Tibial nerve (tissue), 4 donors: ENCODE data around the gene NDUFB11. TPM values are rescaled to one million over a fixed set of nuclear protein-coding genes. Genes with fewer than 3 reads are reported as not detected.
A peak's percentile ranks its signal among the peaks of the same experiment; 100 is the strongest.
"Not testable (repeated sequence)": the region's sequence is repeated elsewhere in the genome, so short reads cannot be mapped to it uniquely, and the experiment has no call there.

Source experiments
- DNase-seq, 2 donors: peaks; one replicate each; pipeline ENCODE4 v3.0.0-alpha.2; 2019; ENCODE audit warnings: low spot score in 2 of 2
- H3K27ac ChIP-seq, 4 donors: fragments of 200-600 bp; sonication (generic) in 3 of 4; one replicate each; pipeline ENCODE4 v1.5.1; 2017 to 2019; ENCODE audit warnings: mild to moderate bottlenecking in 1 of 4
- H3K27me3 ChIP-seq, 2 donors: fragments of 200-600 bp; sonication (generic) in 1 of 2; one replicate each; pipeline versions ENCODE4 v1.5.1 to v1.6.0; 2017 to 2019
- H3K36me3 ChIP-seq, 3 donors: fragments of 200-600 bp; sonication (generic); one replicate each; pipeline ENCODE4 v1.5.1; 2018 to 2019
- H3K4me1 ChIP-seq, 4 donors: fragments of 200-600 bp; sonication (generic) in 3 of 4; one replicate each; pipeline ENCODE4 v1.5.1; 2017 to 2019
- H3K4me3 ChIP-seq, 4 donors: fragments of 200-600 bp; sonication (generic) in 3 of 4; one replicate each; pipeline ENCODE4 v1.5.1; 2017 to 2019; ENCODE audit warnings: mild to moderate bottlenecking in 1 of 4, moderate library complexity in 1 of 4
- H3K9me3 ChIP-seq, 4 donors: fragments of 200-600 bp; sonication (generic) in 3 of 4; one replicate each; pipeline ENCODE4 v1.5.1; 2017 to 2019
- CTCF ChIP-seq, 5 experiments: fragments of 200-600 bp in 3 of 5; fragments of 450-650 bp in 2 of 5; sonication (generic) in 3 of 5; IDR thresholded peaks; one replicate each; pipeline ENCODE4 v1.5.1; 2016 to 2019; ENCODE audit warnings: antibody characterized with exemption in 5 of 5, mild to moderate bottlenecking in 3 of 5, moderate library complexity in 2 of 5
- EP300 ChIP-seq, 2 donors: sonication (generic); formaldehyde crosslinking; IDR thresholded peaks; one replicate each; pipeline ENCODE4 v1.6.1; 2017; ENCODE audit warnings: antibody characterized with exemption in 2 of 2, mild to moderate bottlenecking in 1 of 2
- POLR2A ChIP-seq, 2 donors: fragments of 450-650 bp; IDR thresholded peaks; one replicate each; pipeline ENCODE4 v1.6.1; 2017; ENCODE audit warnings: antibody characterized with exemption in 2 of 2, mild to moderate bottlenecking in 2 of 2, moderate library complexity in 2 of 2
- WGBS, 2 donors: methylation state at CpG; one replicate each; pipeline ENCODE4 v1.1.5; 2018; 5-methylcytosine and 5-hydroxymethylcytosine counted together
- total RNA-seq, 4 donors: library from RNA; depleted of rRNA; stranded (reverse); fragments of >200 nt; gene quantifications; one replicate each; pipeline ENCODE4 v1.1.0, GENCODE V29; 2016

The NDUFB11 gene
- total RNA-seq, 4 donors from 2014 or later = 45.4 to 78.1 (median 60.5) TPM

DNA sequence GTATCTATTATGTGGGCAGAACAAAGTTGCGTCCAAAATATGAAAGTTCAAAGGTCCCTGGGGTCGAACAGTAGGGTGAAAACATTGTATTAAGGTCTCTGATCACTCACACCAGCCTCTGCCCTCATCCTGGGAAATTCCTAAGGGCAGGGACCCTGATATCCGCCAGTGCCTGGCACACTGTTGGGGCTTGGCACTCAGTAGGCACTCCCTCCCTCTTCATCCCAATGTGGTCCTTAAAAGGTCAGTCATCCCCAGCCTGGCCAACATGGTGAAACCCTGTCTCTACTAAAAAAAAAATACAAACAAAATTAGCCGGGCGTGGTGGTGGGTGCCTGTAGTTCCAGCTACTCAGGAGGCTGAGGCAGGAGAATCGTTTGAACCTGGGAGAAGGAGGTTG lies 6.3 kb downstream of the NDUFB11 start:
- WGBS, 2 donors = 50 to 66% methylated on average over 3 to 6 of the region's 6 CpGs
- Histone ChIP-seq H3K4me1 (peaks cover 0 to 2% (median 0%) of the 10 kb centered on the region in 4 donors), H3K27me3 (peaks cover 0 to 5% of the 10 kb centered on the region in 2 donors), H3K36me3 (peaks cover 0 to 21% (median 0%) of the 10 kb centered on the region in 3 donors), H3K27ac (no peak overlapping the region), H3K4me3 (no peak overlapping the region), H3K9me3 (no peaks in the 10 kb centered on the region)
- TF ChIP-seq CTCF (IDR thresholded peaks at IDR 0.05) (no peak), POLR2A (IDR thresholded peaks at IDR 0.05) (no peak), EP300 (IDR thresholded peaks at IDR 0.05) (no peak)
- no peak for DNase-seq

DNA sequence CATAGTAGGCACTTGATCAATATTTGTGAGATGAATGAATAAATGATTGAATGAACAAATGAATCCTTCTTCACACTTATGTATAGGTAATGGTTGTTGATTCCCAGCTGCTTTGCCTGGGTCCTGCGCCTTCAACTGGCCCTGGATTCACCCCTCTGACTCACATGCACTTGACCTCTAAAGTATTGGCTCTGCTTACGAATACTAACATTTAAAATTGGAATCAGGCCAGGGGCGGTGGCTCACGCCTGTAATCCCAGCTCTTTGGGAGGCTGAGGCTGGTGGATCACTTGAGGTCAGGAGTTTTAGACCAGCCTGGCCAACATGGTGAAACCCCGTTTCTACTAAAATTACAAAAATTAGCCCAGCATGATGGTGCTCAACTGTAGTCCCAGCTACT lies 8.9 kb downstream of the NDUFB11 start:
- not testable (repeated sequence) for H3K4me1 ChIP-seq, H3K36me3 ChIP-seq, H3K4me3 ChIP-seq, H3K9me3 ChIP-seq, H3K27ac ChIP-seq, H3K27me3 ChIP-seq, DNase-seq
- WGBS, 2 donors = 60 to 77% methylated on average over 5 of the region's 5 CpGs

DNA sequence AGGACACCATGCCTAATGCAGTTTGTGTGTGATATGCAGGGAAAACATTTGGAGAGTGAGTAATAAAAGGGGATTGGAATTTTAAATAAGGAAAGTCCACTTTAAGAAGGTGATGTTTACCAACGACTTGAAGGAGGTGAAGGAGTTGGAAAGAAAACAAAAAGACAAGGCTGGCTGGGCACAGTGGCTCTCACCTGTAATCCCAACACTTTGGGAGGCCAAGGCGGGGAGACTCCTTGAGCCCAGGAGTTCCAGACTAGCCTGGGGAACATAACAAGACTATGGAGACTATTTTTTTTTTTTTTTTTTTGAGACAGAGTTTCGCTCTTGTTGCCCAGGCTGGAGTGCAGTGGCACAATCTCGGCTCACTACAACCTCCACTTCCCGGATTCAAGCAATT lies 11.0 kb downstream of the NDUFB11 start:
- WGBS, 2 donors = 80 to 85% methylated on average over 5 of the region's 5 CpGs
- peaks cover 0 to 8% (median 0%) of the 10 kb centered on the region in 4 donors for H3K4me1 ChIP-seq
- no peaks in the 10 kb centered on the region for H3K36me3 ChIP-seq
- DNase-seq = no peak
- no peak overlapping the region for H3K27ac ChIP-seq
- no peak overlapping the region for H3K4me3 ChIP-seq
- no peaks in the 10 kb centered on the region for H3K9me3 ChIP-seq
- TF ChIP-seq POLR2A (IDR thresholded peaks at IDR 0.05) (no peak), EP300 (IDR thresholded peaks at IDR 0.05) (no peak), CTCF (IDR thresholded peaks at IDR 0.05) (no peak)
- peaks cover 0 to 10% of the 10 kb centered on the region in 2 donors for H3K27me3 ChIP-seq

DNA sequence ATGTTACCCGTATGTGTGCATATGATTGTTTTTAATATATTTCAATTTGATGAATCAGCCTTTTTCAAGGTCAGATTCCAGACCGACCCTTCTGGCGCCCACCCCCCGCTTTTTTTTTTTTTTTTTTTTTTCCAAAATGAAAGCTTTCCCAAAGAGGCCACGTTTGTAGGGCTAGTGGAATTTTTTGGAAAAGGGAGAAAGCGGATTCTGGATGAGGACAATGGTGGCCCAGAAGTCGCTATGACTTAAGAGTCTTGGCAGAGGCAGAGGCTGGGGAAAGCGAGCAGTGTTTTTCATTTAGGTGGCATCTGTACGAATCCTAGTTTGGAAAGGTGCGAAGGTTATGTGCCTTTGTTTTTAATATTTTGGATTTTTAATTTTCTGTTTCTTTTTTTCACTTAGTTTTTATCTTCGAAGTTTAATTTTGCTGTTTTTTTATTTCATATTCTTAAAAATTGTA lies 14.6 kb downstream of the NDUFB11 start:
- Histone ChIP-seq H3K27ac (peak overlapping the region; percentile 43 to 88 (median 82)), H3K27me3 (peaks cover 0 to 10% of the 10 kb centered on the region in 2 donors), H3K36me3 (no peaks in the 10 kb centered on the region), H3K4me1 (peaks cover 0 to 8% (median 0%) of the 10 kb centered on the region in 4 donors), H3K9me3 (no peaks in the 10 kb centered on the region), H3K4me3 (peak overlapping the region; percentile 33 to 58 (median 44))
- no peak for DNase-seq
- TF ChIP-seq CTCF (IDR thresholded peaks at IDR 0.05) (no peak), EP300 (IDR thresholded peaks at IDR 0.05) (no peak), POLR2A (IDR thresholded peaks at IDR 0.05) (no peak)
- WGBS, 2 donors = 21 to 45% methylated on average over 11 of the region's 11 CpGs

DNA sequence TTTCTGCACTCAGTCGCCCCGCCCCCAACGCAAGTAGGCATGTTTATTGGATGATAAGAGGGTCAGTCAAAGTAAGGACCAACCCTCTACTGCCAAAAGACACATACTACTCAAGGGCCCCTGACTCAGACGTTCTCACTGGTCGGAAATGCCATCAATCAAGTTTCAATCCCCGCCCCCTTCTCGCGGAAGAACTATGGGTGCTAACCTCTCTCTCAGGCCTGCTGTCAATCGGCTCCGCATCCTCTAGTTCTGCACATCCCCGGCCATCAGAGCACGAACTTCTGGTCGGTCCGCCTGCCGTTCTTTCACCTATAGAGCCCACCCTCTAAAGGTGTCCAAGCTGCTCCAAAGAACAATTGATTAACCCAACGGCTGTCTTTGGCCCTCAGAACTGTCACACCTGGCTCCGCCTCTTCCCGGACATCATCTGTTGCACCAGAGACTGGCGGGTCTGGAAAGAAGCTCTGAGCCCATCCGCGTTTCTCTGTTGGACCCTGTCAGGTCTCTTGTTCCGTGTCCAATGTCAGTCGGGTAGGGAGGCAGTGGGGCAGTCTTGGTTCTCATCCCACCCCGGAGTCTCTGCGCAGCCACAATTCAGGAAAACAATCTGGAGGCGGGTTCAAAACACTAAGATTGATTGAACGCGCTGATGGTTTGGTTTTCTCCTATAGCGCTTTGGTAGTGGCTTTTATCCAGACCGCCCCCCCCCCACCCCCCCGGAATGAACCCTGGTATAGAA lies 15.2 kb downstream of the NDUFB11 start:
- DNase-seq = peak; percentile 91 to 98
- whole genome bisulfite sequencing, 2 donors = 0 to 35% methylated on average over 31 of the region's 31 CpGs

DNA sequence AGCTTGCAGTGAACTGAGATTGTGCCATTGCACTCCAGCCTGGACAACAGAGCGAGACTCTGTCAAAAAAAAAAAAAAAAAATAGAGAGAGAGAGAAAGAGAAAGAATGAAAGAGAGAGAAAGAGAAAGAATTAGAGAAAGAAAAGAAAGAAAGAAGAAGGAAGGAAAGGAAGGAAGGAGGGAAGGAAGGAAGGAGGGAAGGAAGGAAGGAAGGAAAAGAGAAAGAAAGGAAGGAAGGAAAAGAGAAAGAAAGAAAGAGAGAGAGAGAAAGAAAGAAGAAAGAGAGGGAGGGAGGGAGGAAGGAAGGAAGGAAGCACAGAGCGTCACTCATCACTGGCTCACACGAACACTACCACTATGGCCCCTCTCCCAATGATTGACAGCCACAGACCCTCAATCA lies 20.0 kb downstream of the NDUFB11 start:
- not testable (repeated sequence) for H3K27ac ChIP-seq, H3K4me3 ChIP-seq, H3K4me1 ChIP-seq, H3K9me3 ChIP-seq, DNase-seq, H3K36me3 ChIP-seq, H3K27me3 ChIP-seq
- WGBS, 2 donors = 79 to 100% methylated on average over 1 to 3 of the region's 3 CpGs

More for the DNA sequence above, 15.2 kb downstream of the NDUFB11 start:
- Histone ChIP-seq H3K4me1 (peaks cover 0 to 8% (median 0%) of the 10 kb centered on the region in 4 donors), H3K4me3 (peak overlapping the region; percentile 33 to 58 (median 44)), H3K36me3 (no peaks in the 10 kb centered on the region), H3K27me3 (peaks cover 0 to 10% of the 10 kb centered on the region in 2 donors), H3K9me3 (no peaks in the 10 kb centered on the region), H3K27ac (peak overlapping the region; percentile 43 to 88 (median 82))
- no peak for TF ChIP-seq CTCF (IDR thresholded peaks at IDR 0.05)
- peak in 1 of 2 donors; percentile 74 for TF ChIP-seq EP300 (IDR thresholded peaks at IDR 0.05)
- peak in 1 of 2 donors; percentile 56 for TF ChIP-seq POLR2A (IDR thresholded peaks at IDR 0.05)

GRCh38 chrX:47116551-47117110 lies 27.9 kb downstream of the NDUFB11 start:
- not testable (repeated sequence) for H3K36me3 ChIP-seq, DNase-seq, H3K9me3 ChIP-seq, H3K4me1 ChIP-seq, H3K27ac ChIP-seq, H3K27me3 ChIP-seq, H3K4me3 ChIP-seq
- WGBS, 2 donors = 89 to 93% methylated on average over 7 of the region's 7 CpGs
